Neural cell (in vitro differentiated cells): ENCODE results near the gene ITM2A.

Experiments used
- CTCF ChIP-seq: fragments of 450-650 bp; IDR thresholded peaks from 2 replicates; pipeline ENCODE4 v1.5.1; 2014; ENCODE audit warnings: antibody characterized with exemption, mild to moderate bottlenecking, moderate library complexity; ENCODE audit not compliant: poor library complexity, severe bottlenecking
- EP300 ChIP-seq: fragments of 450-650 bp; conservative IDR thresholded peaks from 2 replicates; pipeline ENCODE4 v1.6.1; 2014; ENCODE audit warnings: antibody characterized with exemption, mild to moderate bottlenecking, moderate library complexity; ENCODE audit not compliant: poor library complexity, severe bottlenecking
- EZH2 ChIP-seq: fragments of 200-600, 300-800 bp; shearing (Covaris generic), sonication (generic); IDR thresholded peaks from 2 replicates; pipeline ENCODE4 v1.6.1; 2014; ENCODE audit warnings: antibody characterized with exemption, low read length, borderline replicate concordance, mild to moderate bottlenecking; ENCODE audit not compliant: insufficient read depth, poor library complexity, severe bottlenecking
- MXI1 ChIP-seq: fragments of 450-650 bp; conservative IDR thresholded peaks from 2 replicates; pipeline ENCODE4 v1.6.1; 2014; ENCODE audit warnings: antibody characterized with exemption, mild to moderate bottlenecking; ENCODE audit not compliant: poor library complexity, severe bottlenecking
- POLR2AphosphoS5 ChIP-seq: IDR thresholded peaks from 2 replicates; pipeline ENCODE4 v1.6.1; 2012
- RAD21 ChIP-seq: fragments of 450-650 bp; conservative IDR thresholded peaks from 2 replicates; pipeline ENCODE4 v1.6.1; 2014; ENCODE audit warnings: antibody characterized with exemption, mild to moderate bottlenecking, moderate library complexity
- SMC3 ChIP-seq: fragments of 450-650 bp; conservative IDR thresholded peaks from 2 replicates; pipeline ENCODE4 v1.6.1; 2014; ENCODE audit warnings: antibody characterized with exemption, mild to moderate bottlenecking, moderate library complexity; ENCODE audit not compliant: poor library complexity
- TAF1 ChIP-seq: IDR thresholded peaks from 2 replicates; pipeline ENCODE4 v1.6.1; 2012; ENCODE audit warnings: low read depth

- no peak for TF ChIP-seq MXI1
- no peak for TF ChIP-seq EZH2
- no peak for TF ChIP-seq POLR2AphosphoS5
- no peak for TF ChIP-seq CTCF
- TF ChIP-seq TAF1: no peak
- TF ChIP-seq SMC3: no peak
- no peak for TF ChIP-seq EP300
- TF ChIP-seq RAD21: no peak
Measured at GRCh38 chrX:79413963-79414362, 46.8 kb upstream of the ITM2A start.
